Nephron progenitor cell (in vitro differentiated cells): ENCODE measurements around the gene WDR38.

Experiments
- DNase-seq: peaks from one replicate; pipeline ENCODE4 v3.0.0; 2021
- H3K27ac Mint-ChIP-seq: 2 replicates; pipeline ENCODE4 v1.8.0; 2021; ENCODE audit warnings: mild to moderate bottlenecking, moderate library complexity, mixed read lengths
- H3K27me3 Mint-ChIP-seq: 2 replicates; pipeline ENCODE4 v1.8.0; 2021; ENCODE audit warnings: mild to moderate bottlenecking, low read depth, mixed read lengths; ENCODE audit not compliant: poor library complexity
- H3K36me3 Mint-ChIP-seq: 2 replicates; pipeline ENCODE4 v1.8.0; 2021; ENCODE audit warnings: low read depth, mixed read lengths
- H3K4me1 Mint-ChIP-seq: 2 replicates; pipeline ENCODE4 v1.8.0; 2021; ENCODE audit warnings: mixed read lengths
- H3K4me3 Mint-ChIP-seq: 2 replicates; pipeline ENCODE4 v1.8.0; 2021; ENCODE audit warnings: mild to moderate bottlenecking, moderate library complexity, mixed read lengths
- H3K9me3 Mint-ChIP-seq: 2 replicates; pipeline ENCODE4 v1.8.0; 2021; ENCODE audit warnings: mild to moderate bottlenecking, moderate library complexity, mixed read lengths
- CTCF ChIP-seq: fragments of 200-600 bp; sonication (generic); IDR thresholded peaks from 2 replicates; pipeline ENCODE4 v1.5.0; 2021; ENCODE audit warnings: antibody characterized with exemption

The WDR38 gene

GRCh38 chr9:124887832-124888231 lies 34.6 kb downstream of the WDR38 start:
- H3K27ac Mint-ChIP-seq: no peak overlapping the region
- DNase-seq: no peak
- H3K36me3 Mint-ChIP-seq: peaks cover 24% of the 10 kb centered on the region
- peaks cover 7% of the 10 kb centered on the region for H3K4me1 Mint-ChIP-seq
- no peaks in the 10 kb centered on the region for H3K27me3 Mint-ChIP-seq
- no peak overlapping the region for H3K4me3 Mint-ChIP-seq
- no peak for TF ChIP-seq CTCF
- H3K9me3 Mint-ChIP-seq: no peaks in the 10 kb centered on the region

GRCh38 chr9:124889006-124889405 lies 35.7 kb downstream of the WDR38 start:
- no peak for TF ChIP-seq CTCF
- H3K9me3 Mint-ChIP-seq: no peaks in the 10 kb centered on the region
- peaks cover 4% of the 10 kb centered on the region for H3K4me1 Mint-ChIP-seq
- H3K4me3 Mint-ChIP-seq: no peak overlapping the region
- no peak overlapping the region for H3K27ac Mint-ChIP-seq
- DNase-seq: no peak
- peaks cover 27% of the 10 kb centered on the region for H3K36me3 Mint-ChIP-seq
- H3K27me3 Mint-ChIP-seq: no peaks in the 10 kb centered on the region

GRCh38 chr9:124890179-124890578 lies 36.9 kb downstream of the WDR38 start:
- H3K36me3 Mint-ChIP-seq: peaks cover 21% of the 10 kb centered on the region
- peaks cover 4% of the 10 kb centered on the region for H3K4me1 Mint-ChIP-seq
- no peak overlapping the region for H3K27ac Mint-ChIP-seq
- TF ChIP-seq CTCF: no peak
- no peaks in the 10 kb centered on the region for H3K9me3 Mint-ChIP-seq
- no peaks in the 10 kb centered on the region for H3K27me3 Mint-ChIP-seq
- no peak overlapping the region for H3K4me3 Mint-ChIP-seq
- DNase-seq: no peak

- Mint-ChIP-seq H3K4me1 (peaks cover 4% of the 10 kb centered on the region), H3K9me3 (no peaks in the 10 kb centered on the region), H3K4me3 (no peak overlapping the region), H3K27ac (peak overlapping the region; percentile 77), H3K36me3 (peaks cover 45% of the 10 kb centered on the region), H3K27me3 (no peaks in the 10 kb centered on the region)
- TF ChIP-seq CTCF: no peak
- no peak for DNase-seq
Measured at GRCh38 chr9:124894035-124894740, 40.9 kb downstream of the WDR38 start.

- Mint-ChIP-seq H3K4me1 (peaks cover under 1% of the 10 kb centered on the region), H3K9me3 (no peaks in the 10 kb centered on the region), H3K4me3 (no peak overlapping the region), H3K36me3 (peaks cover 44% of the 10 kb centered on the region), H3K27ac (peak overlapping the region; percentile 27), H3K27me3 (no peaks in the 10 kb centered on the region)
- no peak for DNase-seq
- TF ChIP-seq CTCF: peak; percentile 29
Measured at GRCh38 chr9:124894741-124895170, 41.5 kb downstream of the WDR38 start.
